ENCODE data around the gene INO80.

Gene INO80

DNA sequence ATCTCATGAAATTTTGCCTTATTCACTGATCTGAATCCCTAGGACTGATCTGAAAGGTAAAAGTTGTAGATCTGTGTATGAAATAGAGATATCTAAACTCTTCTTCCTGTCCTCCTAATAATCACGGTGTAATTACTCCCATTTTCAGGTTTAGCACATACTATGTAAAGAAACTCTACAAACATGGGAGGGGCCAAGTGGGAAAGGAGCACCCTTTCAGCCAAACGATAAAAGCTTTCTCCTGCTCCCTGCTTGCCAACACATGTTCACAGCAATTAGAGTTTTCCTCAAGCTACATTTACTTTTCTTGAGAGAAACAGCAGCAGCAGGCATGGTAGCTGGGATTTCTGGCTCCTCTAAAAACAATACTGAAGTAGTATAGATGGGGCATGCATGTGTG is 91.2 kb downstream of the INO80 start:
- peak; percentile 4; the same call in 1 of the 3 replicates for ATAC-seq
- TF ChIP-seq, protein P1, sequence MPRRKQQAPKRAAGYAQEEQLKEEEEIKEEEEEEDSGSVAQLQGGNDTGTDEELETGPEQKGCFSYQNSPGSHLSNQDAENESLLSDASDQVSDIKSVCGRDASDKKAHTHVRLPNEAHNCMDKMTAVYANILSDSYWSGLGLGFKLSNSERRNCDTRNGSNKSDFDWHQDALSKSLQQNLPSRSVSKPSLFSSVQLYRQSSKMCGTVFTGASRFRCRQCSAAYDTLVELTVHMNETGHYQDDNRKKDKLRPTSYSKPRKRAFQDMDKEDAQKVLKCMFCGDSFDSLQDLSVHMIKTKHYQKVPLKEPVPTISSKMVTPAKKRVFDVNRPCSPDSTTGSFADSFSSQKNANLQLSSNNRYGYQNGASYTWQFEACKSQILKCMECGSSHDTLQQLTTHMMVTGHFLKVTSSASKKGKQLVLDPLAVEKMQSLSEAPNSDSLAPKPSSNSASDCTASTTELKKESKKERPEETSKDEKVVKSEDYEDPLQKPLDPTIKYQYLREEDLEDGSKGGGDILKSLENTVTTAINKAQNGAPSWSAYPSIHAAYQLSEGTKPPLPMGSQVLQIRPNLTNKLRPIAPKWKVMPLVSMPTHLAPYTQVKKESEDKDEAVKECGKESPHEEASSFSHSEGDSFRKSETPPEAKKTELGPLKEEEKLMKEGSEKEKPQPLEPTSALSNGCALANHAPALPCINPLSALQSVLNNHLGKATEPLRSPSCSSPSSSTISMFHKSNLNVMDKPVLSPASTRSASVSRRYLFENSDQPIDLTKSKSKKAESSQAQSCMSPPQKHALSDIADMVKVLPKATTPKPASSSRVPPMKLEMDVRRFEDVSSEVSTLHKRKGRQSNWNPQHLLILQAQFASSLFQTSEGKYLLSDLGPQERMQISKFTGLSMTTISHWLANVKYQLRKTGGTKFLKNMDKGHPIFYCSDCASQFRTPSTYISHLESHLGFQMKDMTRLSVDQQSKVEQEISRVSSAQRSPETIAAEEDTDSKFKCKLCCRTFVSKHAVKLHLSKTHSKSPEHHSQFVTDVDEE (CRISPR knock-in tag; IDR thresholded peaks at IDR 0.05) = no peak
- TF ChIP-seq ARNTL (CRISPR knock-in tag; IDR thresholded peaks at IDR 0.05; ENCODE audit: borderline replicate concordance, low read depth) (no peak), ZNF565 (CRISPR knock-in tag; conservative IDR thresholded peaks at IDR 0.05; ENCODE audit: low read depth) (no peak), ZC3H10 (CRISPR knock-in tag; IDR thresholded peaks at IDR 0.05) (no peak), TCF4 (CRISPR knock-in tag; IDR thresholded peaks at IDR 0.05; ENCODE audit: borderline replicate concordance) (no peak)

DNA sequence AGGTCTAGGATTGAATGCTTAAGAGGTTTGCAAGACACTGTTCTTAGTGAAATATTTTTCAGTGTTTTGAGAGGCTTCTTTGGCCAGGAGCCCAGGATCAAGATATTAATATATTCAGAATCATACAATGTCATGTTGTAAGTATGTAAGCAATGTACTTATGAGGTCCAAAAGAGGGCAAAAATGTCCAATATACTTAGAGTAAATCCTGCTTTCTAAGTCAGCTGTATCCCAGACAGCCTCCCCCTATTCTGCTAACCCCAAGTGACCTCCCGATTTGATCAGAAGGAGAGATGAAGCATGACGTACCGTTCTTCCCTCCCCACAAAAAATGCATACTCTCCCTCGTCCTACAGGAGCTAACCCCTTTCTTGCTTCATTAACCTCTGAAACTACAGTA is 91.9 kb downstream of the INO80 start:
- TF ChIP-seq PPARA (CRISPR knock-in tag; IDR thresholded peaks at IDR 0.05; ENCODE audit: borderline replicate concordance) (no peak), ISL1 (CRISPR knock-in tag; IDR thresholded peaks at IDR 0.05) (peak; percentile 69), ZNF8 (CRISPR knock-in tag; IDR thresholded peaks at IDR 0.05) (no peak)
- peak; percentile 93 for ATAC-seq

DNA sequence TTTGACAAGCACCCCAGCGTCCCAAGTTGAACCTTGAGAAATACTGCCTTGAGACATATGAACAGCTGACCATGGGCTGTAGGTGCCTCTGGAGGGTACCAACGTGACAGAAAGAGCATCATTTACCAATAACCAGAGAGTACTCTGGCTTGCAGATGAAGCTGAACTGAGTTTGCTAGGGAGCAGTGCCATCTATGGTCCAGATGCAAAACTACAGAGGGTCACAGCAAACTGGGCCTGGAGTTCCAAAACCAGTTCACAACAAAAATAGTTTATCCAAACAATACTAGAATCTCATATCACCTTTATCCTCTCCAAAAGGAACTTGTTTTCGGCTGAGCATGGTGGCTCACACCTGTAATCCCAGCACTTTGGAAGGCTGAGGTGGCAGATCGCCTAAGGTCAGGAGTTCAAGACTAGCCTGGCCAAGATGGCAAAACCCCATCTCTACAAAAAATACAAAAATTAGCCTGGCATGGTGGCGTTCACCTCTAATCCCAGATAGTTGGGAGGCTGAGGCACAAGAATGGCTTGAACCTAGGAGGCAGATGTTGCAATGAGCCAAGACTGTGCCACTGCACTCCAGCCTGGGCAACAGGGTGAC is 93.5 kb downstream of the INO80 start:
- TF ChIP-seq ZNF70 (CRISPR knock-in tag; IDR thresholded peaks at IDR 0.05) (no peak), TOX (CRISPR knock-in tag; IDR thresholded peaks at IDR 0.05; ENCODE audit: borderline replicate concordance) (no peak), ZC3H10 (CRISPR knock-in tag; IDR thresholded peaks at IDR 0.05) (no peak)
- ATAC-seq = peak; percentile 64

DNA sequence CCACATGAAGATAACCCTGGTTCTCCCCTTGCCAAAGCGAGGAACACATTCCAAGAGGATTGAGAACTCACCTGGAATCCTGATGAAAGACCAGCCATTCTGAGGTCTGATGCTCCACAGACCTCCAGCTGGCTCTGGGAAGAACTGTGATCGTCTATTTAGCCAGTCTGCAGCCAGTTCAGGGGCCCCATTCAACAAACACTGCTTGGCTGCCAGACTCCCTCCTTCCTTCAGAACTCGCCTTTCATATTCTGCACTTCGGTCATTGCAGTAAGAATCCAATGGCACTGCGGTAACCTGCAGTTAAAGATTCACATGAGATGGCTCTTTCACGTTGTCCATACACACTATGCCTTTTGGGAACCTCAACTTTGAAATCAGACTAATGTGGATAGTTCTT is 95.3 kb downstream of the INO80 start:
- TF ChIP-seq, protein P1 (CRISPR knock-in tag; IDR thresholded peaks at IDR 0.05) = no peak
- TF ChIP-seq TCF4 (CRISPR knock-in tag; IDR thresholded peaks at IDR 0.05; ENCODE audit: borderline replicate concordance) = no peak
- TF ChIP-seq ZFP30 (CRISPR knock-in tag; IDR thresholded peaks at IDR 0.05) = no peak
- TF ChIP-seq, protein P2, sequence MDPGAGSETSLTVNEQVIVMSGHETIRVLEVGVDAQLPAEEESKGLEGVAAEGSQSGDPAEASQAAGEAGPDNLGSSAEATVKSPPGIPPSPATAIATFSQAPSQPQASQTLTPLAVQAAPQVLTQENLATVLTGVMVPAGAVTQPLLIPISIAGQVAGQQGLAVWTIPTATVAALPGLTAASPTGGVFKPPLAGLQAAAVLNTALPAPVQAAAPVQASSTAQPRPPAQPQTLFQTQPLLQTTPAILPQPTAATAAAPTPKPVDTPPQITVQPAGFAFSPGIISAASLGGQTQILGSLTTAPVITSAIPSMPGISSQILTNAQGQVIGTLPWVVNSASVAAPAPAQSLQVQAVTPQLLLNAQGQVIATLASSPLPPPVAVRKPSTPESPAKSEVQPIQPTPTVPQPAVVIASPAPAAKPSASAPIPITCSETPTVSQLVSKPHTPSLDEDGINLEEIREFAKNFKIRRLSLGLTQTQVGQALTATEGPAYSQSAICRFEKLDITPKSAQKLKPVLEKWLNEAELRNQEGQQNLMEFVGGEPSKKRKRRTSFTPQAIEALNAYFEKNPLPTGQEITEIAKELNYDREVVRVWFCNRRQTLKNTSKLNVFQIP (CRISPR knock-in tag; IDR thresholded peaks at IDR 0.05; ENCODE audit: borderline replicate concordance, low read depth) = no peak
- TF ChIP-seq SNAI2 (CRISPR knock-in tag; IDR thresholded peaks at IDR 0.05) = no peak
- no peak for TF ChIP-seq ZFP3 (CRISPR knock-in tag; IDR thresholded peaks at IDR 0.05)
- TF ChIP-seq ESRRG (CRISPR knock-in tag; IDR thresholded peaks at IDR 0.05) = no peak
- no peak for TF ChIP-seq RARB (CRISPR knock-in tag; IDR thresholded peaks at IDR 0.05)
- TF ChIP-seq TOX (CRISPR knock-in tag; IDR thresholded peaks at IDR 0.05; ENCODE audit: borderline replicate concordance) = no peak
- no peak for TF ChIP-seq ISL1 (CRISPR knock-in tag; IDR thresholded peaks at IDR 0.05)
- no peak for TF ChIP-seq OSR1 (CRISPR knock-in tag; IDR thresholded peaks at IDR 0.05)
- TF ChIP-seq, protein P3, sequence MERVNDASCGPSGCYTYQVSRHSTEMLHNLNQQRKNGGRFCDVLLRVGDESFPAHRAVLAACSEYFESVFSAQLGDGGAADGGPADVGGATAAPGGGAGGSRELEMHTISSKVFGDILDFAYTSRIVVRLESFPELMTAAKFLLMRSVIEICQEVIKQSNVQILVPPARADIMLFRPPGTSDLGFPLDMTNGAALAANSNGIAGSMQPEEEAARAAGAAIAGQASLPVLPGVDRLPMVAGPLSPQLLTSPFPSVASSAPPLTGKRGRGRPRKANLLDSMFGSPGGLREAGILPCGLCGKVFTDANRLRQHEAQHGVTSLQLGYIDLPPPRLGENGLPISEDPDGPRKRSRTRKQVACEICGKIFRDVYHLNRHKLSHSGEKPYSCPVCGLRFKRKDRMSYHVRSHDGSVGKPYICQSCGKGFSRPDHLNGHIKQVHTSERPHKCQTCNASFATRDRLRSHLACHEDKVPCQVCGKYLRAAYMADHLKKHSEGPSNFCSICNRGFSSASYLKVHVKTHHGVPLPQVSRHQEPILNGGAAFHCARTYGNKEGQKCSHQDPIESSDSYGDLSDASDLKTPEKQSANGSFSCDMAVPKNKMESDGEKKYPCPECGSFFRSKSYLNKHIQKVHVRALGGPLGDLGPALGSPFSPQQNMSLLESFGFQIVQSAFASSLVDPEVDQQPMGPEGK (CRISPR knock-in tag; IDR thresholded peaks at IDR 0.05; ENCODE audit: borderline replicate concordance) = no peak
- no peak for TF ChIP-seq ARNTL (CRISPR knock-in tag; IDR thresholded peaks at IDR 0.05; ENCODE audit: borderline replicate concordance, low read depth)
- TF ChIP-seq ZNF8 (CRISPR knock-in tag; IDR thresholded peaks at IDR 0.05) = no peak
- no peak for TF ChIP-seq PPARA (CRISPR knock-in tag; IDR thresholded peaks at IDR 0.05; ENCODE audit: borderline replicate concordance)
- TF ChIP-seq, protein P4, sequence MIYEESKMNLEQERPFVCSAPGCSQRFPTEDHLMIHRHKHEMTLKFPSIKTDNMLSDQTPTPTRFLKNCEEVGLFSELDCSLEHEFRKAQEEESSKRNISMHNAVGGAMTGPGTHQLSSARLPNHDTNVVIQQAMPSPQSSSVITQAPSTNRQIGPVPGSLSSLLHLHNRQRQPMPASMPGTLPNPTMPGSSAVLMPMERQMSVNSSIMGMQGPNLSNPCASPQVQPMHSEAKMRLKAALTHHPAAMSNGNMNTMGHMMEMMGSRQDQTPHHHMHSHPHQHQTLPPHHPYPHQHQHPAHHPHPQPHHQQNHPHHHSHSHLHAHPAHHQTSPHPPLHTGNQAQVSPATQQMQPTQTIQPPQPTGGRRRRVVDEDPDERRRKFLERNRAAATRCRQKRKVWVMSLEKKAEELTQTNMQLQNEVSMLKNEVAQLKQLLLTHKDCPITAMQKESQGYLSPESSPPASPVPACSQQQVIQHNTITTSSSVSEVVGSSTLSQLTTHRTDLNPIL (CRISPR knock-in tag; IDR thresholded peaks at IDR 0.05; ENCODE audit: low read depth) = no peak
- no peak for TF ChIP-seq GLIS3 (CRISPR knock-in tag; IDR thresholded peaks at IDR 0.05)
- no peak for TF ChIP-seq CSDC2 (CRISPR knock-in tag; IDR thresholded peaks at IDR 0.05)
- TF ChIP-seq BACH2 (CRISPR knock-in tag; IDR thresholded peaks at IDR 0.05; ENCODE audit: borderline replicate concordance) = no peak
- ATAC-seq = no peak
